AG10803 (cell line): ENCODE results near the gene ANAPC5.

Source experiments
- DNase-seq: peaks from one replicate; pipeline ENCODE4 v3.0.0; 2010; ENCODE audit warnings: low read depth
- H3K4me3 ChIP-seq: 2 replicates; pipeline ENCODE4 v1.5.1; 2011; ENCODE audit warnings: mild to moderate bottlenecking, low read length, control low read depth
- CTCF ChIP-seq: conservative IDR thresholded peaks from 2 replicates; pipeline ENCODE4 v1.5.1; 2011; ENCODE audit warnings: mild to moderate bottlenecking, low read length, control low read depth, inconsistent platforms

Gene ANAPC5

GRCh38 chr12:121364683-121365121 lies 12.5 kb upstream of the ANAPC5 start:
- peak; percentile 23 for DNase-seq
- H3K4me3 ChIP-seq: no peak overlapping the region
- no peak for TF ChIP-seq CTCF

- TF ChIP-seq CTCF: no peak
- no peak for DNase-seq
- no peak overlapping the region for H3K4me3 ChIP-seq
Observed at GRCh38 chr12:121358073-121358472, 5.9 kb upstream of the ANAPC5 start.

GRCh38 chr12:121357331-121357730 lies 5.1 kb upstream of the ANAPC5 start:
- no peak for TF ChIP-seq CTCF
- no peak overlapping the region for H3K4me3 ChIP-seq
- DNase-seq: no peak

- no peak overlapping the region for H3K4me3 ChIP-seq
- DNase-seq: no peak
- no peak for TF ChIP-seq CTCF
Observed at GRCh38 chr12:121356657-121357056, 4.4 kb upstream of the ANAPC5 start.

- no peak for TF ChIP-seq CTCF
- DNase-seq: no peak
- H3K4me3 ChIP-seq: no peak overlapping the region
Observed at GRCh38 chr12:121355818-121356217, 3.6 kb upstream of the ANAPC5 start.

DNA sequence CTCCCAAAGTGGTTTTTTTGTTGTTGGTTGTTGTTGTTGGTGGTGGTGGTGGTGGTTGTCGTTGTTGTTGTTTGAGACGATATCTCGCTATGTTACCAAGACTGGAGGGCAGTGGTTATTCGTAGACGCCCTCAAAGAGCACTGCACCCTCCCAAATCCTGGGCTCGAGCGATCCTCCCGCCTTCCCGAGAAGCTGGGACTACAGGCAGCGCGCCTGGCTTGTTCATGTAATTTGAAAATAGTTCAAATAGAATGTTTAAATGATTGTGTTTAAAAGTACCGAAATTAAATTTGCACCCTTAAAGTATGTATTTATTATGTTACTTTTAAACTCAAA lies 439 bp upstream of the ANAPC5 start:
- DNase-seq: no peak
- H3K4me3 ChIP-seq: peak overlapping the region; percentile 80
- TF ChIP-seq CTCF: no peak

- no peak for DNase-seq
- TF ChIP-seq CTCF: no peak
- H3K4me3 ChIP-seq: no peak overlapping the region
Observed at GRCh38 chr12:121346747-121347146, 5.5 kb downstream of the ANAPC5 start.
